GM13976 (cell line): ENCODE measurements around the gene NUMA1.

ENCODE experiments used
- DNase-seq: peaks from one replicate; pipeline ENCODE4 v3.0.0; 2012; ENCODE audit warnings: low spot score
- in situ Hi-C: fragments of 300-500 bp; cut with MboI; formaldehyde crosslinking; loops from one replicate; pipeline ENCODE4 v1.12.0; 2022; ENCODE audit warnings: low sequenced_read_pairs, mixed read lengths, inconsistent platforms; ENCODE audit not compliant: unreplicated experiment
- TF ChIP-seq, protein P1 (sequence below): IDR thresholded peaks from 2 replicates; pipeline ENCODE4 v1.5.1; 2012; ENCODE audit warnings: borderline replicate concordance, mild to moderate bottlenecking; ENCODE audit not compliant: insufficient read depth; ENCODE audit errors: extremely low read depth, missing control alignments, control extremely low read depth

NUMA1 gene

GRCh38 chr11:71977743-71978418 is 102.5 kb downstream of the NUMA1 start:
- DNase-seq, result peak; percentile 58

DNA sequence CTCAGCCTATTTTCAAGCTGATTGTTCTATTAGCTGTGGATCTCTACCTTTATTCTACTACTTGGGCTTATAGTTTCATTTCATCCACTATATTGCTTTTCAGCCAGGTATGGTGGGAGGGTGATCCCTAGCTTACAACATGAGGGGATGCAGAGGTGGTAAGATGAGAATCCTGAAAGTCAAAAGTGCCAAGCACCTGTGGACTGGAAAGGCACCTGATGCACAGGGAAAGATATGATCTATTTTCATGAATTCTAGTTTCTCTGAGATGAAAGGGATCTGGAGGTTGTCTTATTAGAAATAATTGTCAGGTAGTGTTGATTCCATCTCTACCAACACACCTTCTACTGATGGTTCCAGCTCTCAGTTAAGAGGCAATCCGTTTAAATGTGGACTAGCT is 103.3 kb downstream of the NUMA1 start:
- in situ Hi-C loops, result no loop called here
- TF ChIP-seq, protein P1, sequence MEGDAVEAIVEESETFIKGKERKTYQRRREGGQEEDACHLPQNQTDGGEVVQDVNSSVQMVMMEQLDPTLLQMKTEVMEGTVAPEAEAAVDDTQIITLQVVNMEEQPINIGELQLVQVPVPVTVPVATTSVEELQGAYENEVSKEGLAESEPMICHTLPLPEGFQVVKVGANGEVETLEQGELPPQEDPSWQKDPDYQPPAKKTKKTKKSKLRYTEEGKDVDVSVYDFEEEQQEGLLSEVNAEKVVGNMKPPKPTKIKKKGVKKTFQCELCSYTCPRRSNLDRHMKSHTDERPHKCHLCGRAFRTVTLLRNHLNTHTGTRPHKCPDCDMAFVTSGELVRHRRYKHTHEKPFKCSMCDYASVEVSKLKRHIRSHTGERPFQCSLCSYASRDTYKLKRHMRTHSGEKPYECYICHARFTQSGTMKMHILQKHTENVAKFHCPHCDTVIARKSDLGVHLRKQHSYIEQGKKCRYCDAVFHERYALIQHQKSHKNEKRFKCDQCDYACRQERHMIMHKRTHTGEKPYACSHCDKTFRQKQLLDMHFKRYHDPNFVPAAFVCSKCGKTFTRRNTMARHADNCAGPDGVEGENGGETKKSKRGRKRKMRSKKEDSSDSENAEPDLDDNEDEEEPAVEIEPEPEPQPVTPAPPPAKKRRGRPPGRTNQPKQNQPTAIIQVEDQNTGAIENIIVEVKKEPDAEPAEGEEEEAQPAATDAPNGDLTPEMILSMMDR, result no peak
- DNase-seq, result no peak

More at GRCh38 chr11:71977743-71978418, 102.5 kb downstream of the NUMA1 start:
- TF ChIP-seq, protein P1, result peak; percentile 46
- in situ Hi-C loops, result no loop called here

DNA sequence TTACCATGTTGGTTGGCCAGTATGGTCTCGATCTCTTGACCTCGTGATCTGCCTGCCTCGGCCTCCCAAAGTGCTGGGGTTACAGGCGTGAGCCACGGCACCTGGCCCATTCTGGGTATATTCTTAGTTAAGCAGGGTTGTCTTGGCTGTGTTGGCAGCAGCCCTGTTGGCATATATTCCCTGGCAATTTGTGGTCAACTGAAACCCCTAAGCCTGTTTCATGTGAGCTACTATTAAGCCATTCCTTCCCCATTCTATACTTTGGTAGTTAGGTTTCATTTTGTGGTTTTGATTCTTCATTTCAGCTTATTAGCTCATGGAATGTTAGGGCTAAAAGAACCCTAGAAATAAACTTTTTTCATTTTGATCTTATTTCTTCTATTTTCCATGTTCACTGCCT is 103.8 kb downstream of the NUMA1 start:
- in situ Hi-C loops, result no loop called here
- no peak for DNase-seq
- TF ChIP-seq, protein P1, result no peak

DNA sequence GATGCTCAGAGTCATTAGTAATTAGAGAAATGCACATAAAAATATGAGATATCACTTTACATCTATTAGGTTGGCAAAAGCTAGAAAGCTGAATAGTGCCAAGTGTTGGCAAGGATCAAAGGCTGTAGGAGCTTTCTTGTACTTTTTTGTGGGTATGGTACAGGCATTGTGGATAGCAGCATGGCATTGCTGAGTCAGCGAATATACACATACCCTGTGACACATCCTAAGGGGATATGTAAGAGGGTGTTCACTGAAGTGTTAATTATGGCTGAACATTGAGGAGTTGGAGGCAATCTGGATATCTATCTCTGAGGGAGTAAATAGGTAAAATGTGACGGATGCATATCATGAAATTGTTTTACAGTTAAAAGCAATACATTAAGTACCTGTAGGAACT is 108.7 kb downstream of the NUMA1 start:
- in situ Hi-C loops, result no loop called here
- TF ChIP-seq, protein P1, result no peak
- no peak for DNase-seq

- DNase-seq, result no peak
- TF ChIP-seq, protein P1, result no peak
- in situ Hi-C loops, result no loop called here
Measured at GRCh38 chr11:71964641-71965040, 115.7 kb downstream of the NUMA1 start.

GRCh38 chr11:71963468-71963867 is 116.9 kb downstream of the NUMA1 start:
- TF ChIP-seq, protein P1, result no peak
- in situ Hi-C loops, result no loop called here
- DNase-seq, result no peak

GRCh38 chr11:71962428-71963038 is 117.8 kb downstream of the NUMA1 start:
- DNase-seq, result peak; percentile 55
- TF ChIP-seq, protein P1, result no peak
- in situ Hi-C loops, result no loop called here
